SJCRH30 (cell line): ENCODE results near the gene DND1. TPM values are rescaled to one million over a fixed set of nuclear protein-coding genes. Genes with fewer than 3 reads are reported as not detected.
"Not testable (repeated sequence)": the region's sequence is repeated elsewhere in the genome, so short reads cannot be mapped to it uniquely, and the experiment has no call there.

Experiments used
- DNase-seq, 2 experiments: peaks; one replicate each; pipeline ENCODE4 v3.0.0-alpha.2; 2015 to 2020
- H3K27ac ChIP-seq: fragments of 250-450 bp; sonication (Bioruptor Pico); 2 replicates; pipeline ENCODE4 v1.5.1; 2020; ENCODE audit warnings: mild to moderate bottlenecking, moderate library complexity
- H3K27me3 ChIP-seq: fragments of 250-450 bp; sonication (Bioruptor Pico); 2 replicates; pipeline ENCODE4 v1.5.1; 2020; ENCODE audit warnings: mild to moderate bottlenecking, moderate library complexity
- H3K36me3 ChIP-seq: fragments of 250-450 bp; sonication (Bioruptor Pico); 2 replicates; pipeline ENCODE4 v1.5.1; 2020; ENCODE audit warnings: mild to moderate bottlenecking, moderate library complexity
- H3K4me1 ChIP-seq: fragments of 250-450 bp; sonication (Bioruptor Pico); 2 replicates; pipeline ENCODE4 v1.5.1; 2020; ENCODE audit warnings: mild to moderate bottlenecking, moderate library complexity
- H3K4me3 ChIP-seq: fragments of 250-450 bp; sonication (Bioruptor Pico); 2 replicates; pipeline ENCODE4 v1.5.1; 2020; ENCODE audit warnings: mild to moderate bottlenecking, moderate library complexity
- H3K9me3 ChIP-seq: fragments of 250-450 bp; sonication (Bioruptor Pico); replicated peaks from 2 replicates; pipeline ENCODE4 v1.5.1; 2020; ENCODE audit warnings: mild to moderate bottlenecking, moderate library complexity
- total RNA-seq: library from RNA; depleted of rRNA; stranded (reverse); fragments of >200 nt; shearing (Covaris generic); gene quantifications from 2 replicates; pipeline ENCODE4 v1.2.3, GENCODE V29; 2014

The DND1 gene
- total RNA-seq, 1 experiment from 2014 or later, result 1.8 TPM

- H3K4me1 ChIP-seq, result no peaks in the 10 kb centered on the region; the same call in 1 of the 2 replicates
- H3K4me3 ChIP-seq, result peak within 1 kb of the TSS; percentile 67
- H3K27ac ChIP-seq, result peak within 1 kb of the TSS; percentile 48
- no peaks in the 10 kb centered on the region for H3K9me3 ChIP-seq
- DNase-seq, result peak; percentile 95
- no peaks in the 10 kb centered on the region for H3K27me3 ChIP-seq
- peaks cover 14% of the 10 kb centered on the region for H3K36me3 ChIP-seq
Observed at GRCh38 chr5:140690941-140691924, 17.9 kb upstream of the DND1 start, which contains the start of the genes HARS1 and HARS2. Gene HARS1 (minus strand): TSS chr5:140691370. CDS start chr5:140691304, 66 bp downstream. Gene HARS2 (plus strand): TSS chr5:140691455. CDS start chr5:140691649, 194 bp downstream.

- Histone ChIP-seq H3K4me3 (peak overlapping the region; percentile 67), H3K27ac (peak overlapping the region; percentile 48), H3K27me3 (no peaks in the 10 kb centered on the region), H3K9me3 (no peaks in the 10 kb centered on the region), H3K36me3 (peaks cover 17% of the 10 kb centered on the region), H3K4me1 (no peaks in the 10 kb centered on the region; the same call in 1 of the 2 replicates)
- no peak for DNase-seq
Observed at GRCh38 chr5:140690376-140690932, 17.1 kb upstream of the DND1 start.

- H3K27ac ChIP-seq, result no peak overlapping the region
- no peaks in the 10 kb centered on the region for H3K4me1 ChIP-seq
- no peaks in the 10 kb centered on the region for H3K9me3 ChIP-seq
- no peak for DNase-seq
- H3K27me3 ChIP-seq, result no peaks in the 10 kb centered on the region
- no peak overlapping the region for H3K4me3 ChIP-seq
- H3K36me3 ChIP-seq, result peaks cover 45% of the 10 kb centered on the region
Observed at GRCh38 chr5:140678993-140679392, 5.6 kb upstream of the DND1 start.

DNA sequence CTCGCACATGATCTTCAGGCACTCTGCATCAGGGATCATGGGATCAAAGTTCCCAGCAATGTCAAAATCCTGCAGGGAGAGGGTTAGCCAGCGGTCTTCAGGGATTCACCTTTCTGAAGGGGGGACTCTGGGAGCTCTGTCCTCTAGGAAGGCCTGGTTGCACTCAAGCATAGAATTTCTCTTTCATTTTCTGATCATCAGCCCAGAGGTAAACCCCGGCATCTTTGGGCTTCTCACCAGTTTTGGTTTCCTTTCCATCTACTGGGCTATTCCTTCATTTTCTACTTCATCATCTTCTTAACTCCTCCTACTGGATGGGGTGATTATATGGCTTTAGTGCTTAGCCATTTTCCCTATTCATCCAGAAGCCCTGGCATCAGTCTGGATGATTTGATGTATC lies 4.6 kb upstream of the DND1 start:
- DNase-seq, result no peak
- H3K36me3 ChIP-seq, result peaks cover 52% of the 10 kb centered on the region
- H3K27me3 ChIP-seq, result no peaks in the 10 kb centered on the region
- no peak overlapping the region for H3K4me3 ChIP-seq
- no peaks in the 10 kb centered on the region for H3K4me1 ChIP-seq
- no peaks in the 10 kb centered on the region for H3K9me3 ChIP-seq
- H3K27ac ChIP-seq, result no peak overlapping the region

- no peaks in the 10 kb centered on the region for H3K4me1 ChIP-seq
- no peak for DNase-seq
- no peak overlapping the region for H3K4me3 ChIP-seq
- peaks cover 64% of the 10 kb centered on the region for H3K36me3 ChIP-seq
- no peak overlapping the region for H3K27ac ChIP-seq
- no peaks in the 10 kb centered on the region for H3K9me3 ChIP-seq
- no peaks in the 10 kb centered on the region for H3K27me3 ChIP-seq
Observed at GRCh38 chr5:140674629-140675028, 1.3 kb upstream of the DND1 start.

GRCh38 chr5:140674211-140674610 lies 835 bp upstream of the DND1 start:
- peaks cover 64% of the 10 kb centered on the region for H3K36me3 ChIP-seq
- no peaks in the 10 kb centered on the region for H3K9me3 ChIP-seq
- DNase-seq, result no peak
- no peaks in the 10 kb centered on the region for H3K4me1 ChIP-seq
- no peak overlapping the region for H3K4me3 ChIP-seq
- no peaks in the 10 kb centered on the region for H3K27me3 ChIP-seq
- no peak overlapping the region for H3K27ac ChIP-seq

DNA sequence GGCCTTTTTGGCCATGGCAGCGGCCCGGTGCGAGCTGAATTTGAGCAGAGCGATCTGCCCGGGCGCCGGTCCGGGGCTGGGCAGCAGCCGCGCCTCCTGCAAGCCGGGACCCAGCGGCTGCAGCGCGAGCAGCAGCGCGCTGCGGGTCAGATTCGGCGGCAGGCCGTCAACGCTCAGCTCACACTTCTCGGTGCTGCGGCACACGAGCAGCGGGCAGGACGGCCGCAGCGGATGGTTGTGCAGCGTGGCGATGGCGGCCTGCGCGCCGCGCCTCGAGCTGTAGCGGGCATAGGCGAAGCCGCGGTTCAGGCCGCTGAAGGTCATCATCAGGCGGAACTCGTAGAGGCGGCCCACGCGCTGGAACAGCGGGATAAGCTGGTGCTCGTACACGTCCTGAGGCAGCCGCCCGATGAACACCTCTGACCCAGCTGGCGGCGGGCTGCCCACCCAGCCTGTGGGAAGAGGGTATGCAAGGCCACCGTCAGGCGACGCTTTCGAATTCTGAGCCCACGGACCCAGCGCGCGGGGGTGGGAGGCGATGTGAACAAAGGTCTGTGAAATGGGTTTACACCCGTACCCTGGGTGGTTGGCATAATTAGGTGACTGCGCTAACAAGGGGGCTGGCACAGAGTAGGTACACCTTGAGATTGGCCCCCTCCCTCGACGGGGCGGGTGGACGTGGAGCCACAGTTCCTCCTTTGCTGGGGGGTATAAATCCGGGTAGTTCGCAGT lies 755 bp downstream of the DND1 start:
- Histone ChIP-seq H3K4me3 (no peak overlapping the region), H3K9me3 (no peaks in the 10 kb centered on the region), H3K27ac (no peak overlapping the region), H3K4me1 (no peaks in the 10 kb centered on the region), H3K36me3 (peaks cover 60% of the 10 kb centered on the region), H3K27me3 (no peaks in the 10 kb centered on the region)
- no peak for DNase-seq

- no peak for DNase-seq
- Histone ChIP-seq H3K4me1 (no peaks in the 10 kb centered on the region), H3K27ac (no peak overlapping the region), H3K4me3 (no peak overlapping the region), H3K9me3 (no peaks in the 10 kb centered on the region), H3K27me3 (no peaks in the 10 kb centered on the region), H3K36me3 (peaks cover 59% of the 10 kb centered on the region)
Observed at GRCh38 chr5:140671472-140672125, 1.8 kb downstream of the DND1 start.

- not testable (repeated sequence) for H3K4me1 ChIP-seq, H3K9me3 ChIP-seq, H3K27me3 ChIP-seq, H3K4me3 ChIP-seq, DNase-seq, H3K27ac ChIP-seq
- peaks cover 54% of the 10 kb centered on the region for H3K36me3 ChIP-seq
Observed at GRCh38 chr5:140671035-140671434, 2.3 kb downstream of the DND1 start.

- peak; percentile 96 to 98 for DNase-seq
- Histone ChIP-seq H3K27me3 (no peaks in the 10 kb centered on the region), H3K27ac (peak within 1 kb of the TSS; percentile 70), H3K9me3 (no peaks in the 10 kb centered on the region), H3K4me1 (no peaks in the 10 kb centered on the region), H3K4me3 (peak within 1 kb of the TSS; percentile 77), H3K36me3 (peaks cover 39% of the 10 kb centered on the region)
Observed at GRCh38 chr5:140664359-140665119, 8.8 kb downstream of the DND1 start, which contains the start of gene WDR55. Gene WDR55 (plus strand): TSS chr5:140664904. CDS start chr5:140664913, 9 bp downstream.

- H3K27ac ChIP-seq, result peak overlapping the region; percentile 70
- peak overlapping the region; percentile 77 for H3K4me3 ChIP-seq
- H3K27me3 ChIP-seq, result no peaks in the 10 kb centered on the region
- no peaks in the 10 kb centered on the region for H3K4me1 ChIP-seq
- H3K9me3 ChIP-seq, result no peaks in the 10 kb centered on the region
- peaks cover 39% of the 10 kb centered on the region for H3K36me3 ChIP-seq
- DNase-seq, result no peak
Observed at GRCh38 chr5:140664030-140664358, 9.4 kb downstream of the DND1 start.

- not testable (repeated sequence) for H3K9me3 ChIP-seq, H3K27ac ChIP-seq, H3K4me1 ChIP-seq, H3K27me3 ChIP-seq, H3K4me3 ChIP-seq, DNase-seq
- H3K36me3 ChIP-seq, result peaks cover 65% of the 10 kb centered on the region
Observed at GRCh38 chr5:140660371-140660770, 13.0 kb downstream of the DND1 start.

GRCh38 chr5:140658870-140659269 lies 14.5 kb downstream of the DND1 start:
- Histone ChIP-seq H3K27me3 (no peaks in the 10 kb centered on the region), H3K9me3 (no peaks in the 10 kb centered on the region), H3K4me1 (no peaks in the 10 kb centered on the region), H3K36me3 (peaks cover 79% of the 10 kb centered on the region), H3K27ac (no peak overlapping the region), H3K4me3 (no peak overlapping the region)
- no peak for DNase-seq

- peaks cover 30% of the 10 kb centered on the region for H3K36me3 ChIP-seq
- H3K4me1 ChIP-seq, result peaks cover 5% of the 10 kb centered on the region; the same call in 1 of the 2 replicates
- DNase-seq, result no peak
Observed at GRCh38 chr5:140647042-140647419, 26.3 kb downstream of the DND1 start.

More at GRCh38 chr5:140647042-140647419, 26.3 kb downstream of the DND1 start:
- Histone ChIP-seq H3K9me3 (no peaks in the 10 kb centered on the region), H3K4me3 (peak overlapping the region; percentile 72), H3K27me3 (no peaks in the 10 kb centered on the region), H3K27ac (peak overlapping the region; percentile 15; the same call in 1 of the 2 replicates)
